Central memory CD4-positive, alpha-beta T cell (primary cell): ENCODE measurements around the gene ABR.

ENCODE experiments used
- DNase-seq: peaks from one replicate; pipeline ENCODE4 v3.0.0; 2022

ABR gene

GRCh38 chr17:1026599-1026975 lies 153.2 kb downstream of the ABR start:
- no peak for DNase-seq

DNA sequence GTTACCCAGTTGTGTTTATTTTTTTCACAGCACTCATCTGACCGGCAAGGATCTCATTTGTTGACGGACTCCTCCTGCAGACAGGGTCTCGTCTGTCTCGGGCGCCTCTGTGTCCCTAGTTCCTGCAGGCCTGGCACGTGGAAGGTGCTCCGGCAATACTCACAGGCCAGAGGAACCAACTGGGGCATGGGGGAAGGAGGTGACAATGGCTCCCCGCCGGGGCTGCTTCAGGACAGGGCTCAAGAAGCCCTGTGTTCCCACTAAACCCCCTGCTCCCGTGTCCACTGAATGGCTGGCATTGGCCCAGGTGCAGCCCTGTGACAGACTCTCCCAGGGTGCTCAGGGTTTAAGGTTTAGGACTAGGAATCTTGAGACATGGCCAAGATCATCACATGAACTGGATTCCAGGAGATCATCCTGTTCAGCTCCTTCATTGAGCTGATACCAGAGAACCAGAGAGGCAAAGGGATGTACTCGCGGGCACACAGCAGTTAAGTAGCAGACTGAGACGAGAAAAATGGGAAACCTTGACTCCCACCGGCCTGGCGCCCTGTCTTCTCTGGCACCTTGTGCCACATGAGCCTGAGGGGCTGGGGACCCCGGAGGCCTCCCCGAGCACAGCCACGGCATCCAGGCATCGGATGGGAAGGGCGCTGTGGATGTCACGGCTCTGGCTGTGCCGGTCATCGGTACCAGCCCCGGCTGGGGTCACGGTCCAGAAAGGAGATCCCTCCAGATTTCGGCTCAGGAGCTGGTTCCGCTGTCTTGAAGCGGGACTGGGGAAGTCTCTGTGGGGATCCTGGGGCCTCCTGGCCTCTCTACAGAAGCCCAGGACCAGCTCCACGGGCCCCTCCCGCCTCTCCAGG lies 153.8 kb downstream of the ABR start:
- DNase-seq = no peak

- DNase-seq = no peak
Measured at GRCh38 chr17:1024076-1024475, 155.7 kb downstream of the ABR start.

DNA sequence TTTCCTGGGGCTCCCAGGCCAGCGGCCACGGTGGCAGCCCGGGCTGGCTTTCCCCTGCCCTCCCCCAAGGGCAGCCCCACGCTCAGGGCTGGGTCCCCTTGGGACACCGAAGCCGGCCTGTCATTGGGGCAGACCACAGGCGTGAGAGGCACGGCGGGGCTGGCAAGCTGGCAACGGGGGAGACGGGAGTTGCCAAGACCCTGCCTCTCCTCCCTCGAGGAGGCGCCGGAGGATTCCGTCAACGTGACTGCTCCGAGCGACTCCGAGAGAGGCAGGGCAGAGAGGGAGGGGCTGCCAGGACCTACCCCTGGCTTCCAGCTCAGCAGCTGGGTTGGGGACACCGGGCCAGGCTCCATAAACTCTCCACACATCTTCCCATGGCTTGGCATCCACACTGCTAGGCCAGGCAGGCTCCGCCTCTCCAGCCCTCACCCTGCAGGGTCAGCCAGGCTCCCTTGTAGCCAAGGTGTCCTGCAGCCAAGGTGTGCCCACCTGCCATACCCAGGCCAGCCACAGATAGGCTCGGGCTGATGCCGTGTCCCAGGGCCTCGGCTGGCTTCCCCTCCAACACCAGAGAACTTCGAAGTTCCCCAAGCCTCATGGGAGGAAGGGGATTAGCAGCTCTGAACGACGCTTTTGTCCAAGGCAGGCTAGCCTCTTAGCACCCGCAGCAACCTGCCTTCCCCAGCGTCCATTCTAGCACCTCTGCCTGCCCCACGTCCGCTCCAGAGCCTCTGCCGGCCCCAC lies 157.3 kb downstream of the ABR start:
- DNase-seq = no peak

GRCh38 chr17:1021147-1021546 lies 158.6 kb downstream of the ABR start:
- DNase-seq = no peak

GRCh38 chr17:1019451-1019850 lies 160.3 kb downstream of the ABR start:
- no peak for DNase-seq

DNA sequence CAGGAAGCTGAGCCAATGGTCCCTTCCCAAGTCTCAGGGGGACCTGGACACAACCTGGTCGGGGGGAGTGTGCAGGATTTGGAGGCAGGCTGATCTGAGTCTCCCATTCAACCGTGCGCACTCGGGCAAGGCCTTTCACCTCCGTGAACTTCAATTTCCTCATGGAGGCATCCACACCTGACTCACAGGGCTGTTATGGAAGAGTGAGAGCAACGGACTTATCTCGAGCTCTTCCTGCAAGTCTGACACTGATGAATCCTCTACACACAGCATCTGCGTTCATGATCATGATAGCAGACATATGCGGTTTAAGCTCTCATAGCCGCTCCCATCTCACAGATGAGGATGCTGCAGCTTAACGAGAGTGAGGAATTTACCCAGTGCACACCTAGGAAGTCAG lies 161.2 kb downstream of the ABR start:
- no peak for DNase-seq

DNA sequence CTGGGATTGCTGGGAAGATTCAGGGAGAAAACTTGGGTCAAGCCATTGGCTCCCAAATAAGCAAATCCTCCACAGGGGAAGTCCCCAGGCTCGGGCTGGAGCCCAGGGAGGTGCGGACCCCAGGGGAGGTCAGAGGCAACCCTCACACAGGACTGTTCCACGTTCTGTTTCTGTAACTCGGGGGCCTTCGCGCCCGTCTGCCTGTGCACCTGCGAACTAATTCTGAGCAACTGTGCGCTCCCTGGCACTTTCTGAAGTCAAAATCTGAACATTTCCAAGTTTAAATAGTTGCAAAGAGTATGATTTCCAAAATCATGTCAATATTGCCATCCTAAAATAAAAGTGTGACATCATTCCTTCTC lies 166.1 kb downstream of the ABR start:
- no peak for DNase-seq

GRCh38 chr17:1012823-1013728 lies 166.7 kb downstream of the ABR start:
- no peak for DNase-seq

GRCh38 chr17:1011760-1012735 lies 167.7 kb downstream of the ABR start:
- no peak for DNase-seq

GRCh38 chr17:1011138-1011537 lies 168.6 kb downstream of the ABR start:
- no peak for DNase-seq

- DNase-seq = no peak
Measured at GRCh38 chr17:1010586-1010985, 169.2 kb downstream of the ABR start.

- DNase-seq = no peak
Measured at GRCh38 chr17:1010086-1010450, 169.7 kb downstream of the ABR start.

GRCh38 chr17:1009229-1010085 lies 170.3 kb downstream of the ABR start:
- no peak for DNase-seq

DNA sequence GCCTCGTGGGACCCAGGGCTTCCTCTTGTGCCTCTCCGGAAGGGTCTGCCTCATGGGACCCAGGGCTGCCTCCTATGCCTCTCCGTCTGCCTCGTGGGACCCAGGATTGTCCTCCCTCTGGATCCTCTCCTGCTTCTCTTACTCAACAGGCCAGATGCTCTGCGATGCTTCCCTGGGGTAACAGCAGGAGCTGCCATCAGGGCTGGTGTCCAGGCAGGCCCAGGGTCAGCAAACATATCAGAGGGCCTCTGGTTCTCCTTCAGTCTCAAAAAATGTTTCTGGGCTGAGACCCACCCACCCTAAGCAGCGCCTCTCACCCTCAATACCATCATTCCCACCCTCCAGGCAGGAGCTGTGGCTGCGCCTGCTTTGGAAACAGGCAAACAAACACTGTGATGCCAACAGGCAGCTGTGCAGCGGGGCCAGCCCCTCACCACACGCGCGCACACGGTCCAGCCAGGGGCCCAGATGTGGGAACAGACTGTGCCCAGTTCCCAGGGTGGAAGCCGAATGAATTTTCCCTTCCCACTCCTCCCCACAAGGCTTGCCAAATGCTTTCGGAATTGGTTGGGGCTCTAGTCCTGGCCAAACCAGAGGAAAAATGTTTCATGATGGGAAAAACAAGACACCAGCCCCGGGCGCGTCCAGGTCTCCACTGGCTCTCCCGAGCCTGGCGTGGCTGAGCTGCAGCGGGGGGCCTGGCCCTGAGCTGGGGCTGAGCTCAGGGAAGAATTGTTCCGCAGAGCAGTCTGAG lies 171.6 kb downstream of the ABR start:
- no peak for DNase-seq

GRCh38 chr17:1007310-1008007 lies 172.3 kb downstream of the ABR start:
- no peak for DNase-seq

DNA sequence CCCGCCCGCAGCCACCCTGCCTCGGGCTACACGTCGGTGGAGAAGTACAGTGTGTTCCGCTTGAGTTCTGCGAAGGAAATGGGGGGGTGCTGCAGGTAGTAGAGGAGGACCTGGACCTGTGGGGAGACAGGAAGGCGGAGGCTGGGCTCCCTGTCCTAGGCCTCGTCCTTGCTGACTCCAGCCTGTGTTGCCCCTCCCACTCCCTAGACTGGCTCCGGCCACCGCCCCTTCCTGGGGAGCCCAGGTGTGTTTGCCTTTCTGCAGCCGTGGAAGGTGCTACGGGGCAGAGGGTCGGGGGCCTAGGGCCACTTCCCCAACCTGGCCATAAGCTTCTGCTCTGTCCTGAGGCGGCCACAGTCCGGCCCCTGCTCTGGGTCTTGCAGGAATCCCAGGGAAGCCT lies 173.7 kb downstream of the ABR start:
- no peak for DNase-seq

GRCh38 chr17:1005361-1005946 lies 174.3 kb downstream of the ABR start:
- no peak for DNase-seq

DNA sequence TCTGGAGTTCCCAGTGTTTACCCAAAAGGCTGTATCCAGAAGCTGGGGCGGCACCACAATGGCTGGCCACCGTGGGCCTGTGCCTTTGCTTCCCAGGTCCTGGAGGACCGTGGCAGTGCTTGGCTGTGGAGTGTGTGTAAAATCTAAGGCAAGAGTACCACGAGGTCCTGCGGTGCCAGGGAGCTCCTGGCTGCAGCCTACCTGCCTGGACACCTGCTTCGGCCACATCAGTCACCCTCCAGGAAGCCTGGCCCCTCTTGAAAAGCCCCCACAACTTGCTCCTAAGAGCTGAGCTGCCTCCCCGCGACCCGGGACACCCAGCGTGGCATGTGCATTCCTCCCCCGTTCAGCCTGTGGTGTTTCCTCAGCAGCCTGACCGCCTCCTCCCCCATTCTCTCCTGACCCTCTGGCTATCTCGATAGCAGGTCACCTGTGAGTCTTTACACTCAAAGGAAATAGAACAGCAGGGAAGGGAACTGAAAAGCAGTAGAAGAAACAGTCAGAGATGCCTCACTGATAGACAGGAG lies 174.9 kb downstream of the ABR start:
- no peak for DNase-seq
